ENCODE measurements around the gene TWIST2. TPM values are rescaled to one million over a fixed set of nuclear protein-coding genes. Genes with fewer than 3 reads are reported as not detected.

TWIST2 gene
- total RNA-seq, 1 experiment from 2014 or later, result 0.22 TPM

- Histone ChIP-seq H2BK5ac (ENCODE audit: insufficient read length, low read length) (no peak overlapping the region), H2BK20ac (ENCODE audit: low read depth, low read length, poor library complexity, severe bottlenecking) (no peak overlapping the region), H4K20me1 (ENCODE audit: control insufficient read depth, insufficient read depth, insufficient read length) (no peaks in the 10 kb centered on the region), H4K8ac (replicated peaks; ENCODE audit: insufficient read length, low read depth, low read length) (no peak overlapping the region), H4K5ac (ENCODE audit: insufficient read length, low read depth, low read length) (no peak overlapping the region), H3K14ac (ENCODE audit: insufficient read depth, low read length) (no peak overlapping the region; the same call in 1 of the 2 replicates), H3K4me2 (ENCODE audit: insufficient read depth, insufficient read length, low read length) (no peak overlapping the region), H3K23ac (ENCODE audit: insufficient read length, low read depth, low read length) (no peak overlapping the region), H2BK120ac (ENCODE audit: low read depth, low read length, poor library complexity, severe bottlenecking) (no peak overlapping the region), H3K9ac (ENCODE audit: extremely low read depth, insufficient read length, low read length) (no peak overlapping the region), H3K18ac (ENCODE audit: insufficient read length, low read depth, low read length) (no peak overlapping the region), H3K56ac (ENCODE audit: insufficient read length, low read depth, low read length) (no peak overlapping the region), H2BK12ac (ENCODE audit: insufficient read length, low read depth, low read length) (no peak overlapping the region), H3K79me2 (ENCODE audit: insufficient read depth, low read length) (no peaks in the 10 kb centered on the region), H3K9me3 (ENCODE audit: control insufficient read depth, low read depth, low read length) (no peaks in the 10 kb centered on the region), H3K27me3 (ENCODE audit: insufficient read depth, low read length) (peaks cover 7% of the 10 kb centered on the region; the same call in 1 of the 2 replicates), H4K91ac (ENCODE audit: insufficient read length, low read depth, low read length) (no peak overlapping the region), H3T11ph (ENCODE audit: low read length) (no peak overlapping the region), H3K27ac (ENCODE audit: insufficient read length, low read depth, low read length) (no peak overlapping the region), H2AK5ac (ENCODE audit: insufficient read length, low read length) (no peak overlapping the region), H3K4me1 (ENCODE audit: insufficient read depth, low read length) (no peaks in the 10 kb centered on the region; the same call in 1 of the 2 replicates), H3K79me1 (ENCODE audit: insufficient read depth, low read depth, low read length, poor library complexity, severe bottlenecking) (no peaks in the 10 kb centered on the region), H2AFZ (ENCODE audit: low read length) (no peak overlapping the region), H3K23me2 (ENCODE audit: insufficient read length, low read depth, low read length, poor library complexity, severe bottlenecking) (no peaks in the 10 kb centered on the region), H2BK15ac (ENCODE audit: low read depth, low read length) (no peak overlapping the region), H3K4ac (ENCODE audit: low read depth, low read length) (no peak overlapping the region)
- no peaks in the 10 kb centered on the region for H3K36me3 Mint-ChIP-seq (ENCODE audit: insufficient read depth in 1 of 3, low read depth in 3 of 3)
- H3K4me1 Mint-ChIP-seq, result peaks cover 8 to 14% of the 10 kb centered on the region in 2 experiments
- H3K4me3 Mint-ChIP-seq, result no peak overlapping the region
- WGBS (ENCODE audit: extremely low coverage, insufficient read length, low lambda C conversion rate), result no CpG with 5 or more reads among the region's 18 CpGs
- H3K9me3 Mint-ChIP-seq, result no peaks in the 10 kb centered on the region
- DNase-seq, result no peak
- TF ChIP-seq CTCF (conservative IDR thresholded peaks at IDR 0.05), result no peak
- H3K27ac Mint-ChIP-seq, result no peak overlapping the region
- peaks cover 72% of the 10 kb centered on the region for H3K27me3 Mint-ChIP-seq (ENCODE audit: low read depth)
Observed at GRCh38 chr2:238854699-238855229, 6.9 kb downstream of the TWIST2 start.

Data from H9 (cell line).